ENCODE measurements around the gene AFG1L.

GRCh38 chr6:108561742-108562502 is 267.1 kb downstream of the AFG1L start:
- TF ChIP-seq BHLHE40 (IDR thresholded peaks at IDR 0.05; ENCODE audit: borderline replicate concordance) (no peak), NFRKB (IDR thresholded peaks at IDR 0.05) (no peak), LEF1 (IDR thresholded peaks at IDR 0.05; ENCODE audit: borderline replicate concordance) (no peak), ARNT (IDR thresholded peaks at IDR 0.05) (no peak), TARDBP (IDR thresholded peaks at IDR 0.05) (no peak), SUZ12 (IDR thresholded peaks at IDR 0.05) (no peak), FOXM1 (IDR thresholded peaks at IDR 0.05; ENCODE audit: borderline replicate concordance) (no peak), PKNOX1 (IDR thresholded peaks at IDR 0.05) (no peak), SP1 (IDR thresholded peaks at IDR 0.05) (no peak), ELF4 (IDR thresholded peaks at IDR 0.05) (no peak), ZNF384 (IDR thresholded peaks at IDR 0.05) (no peak), L3MBTL2 (conservative IDR thresholded peaks at IDR 0.05) (no peak), FOXK2 (IDR thresholded peaks at IDR 0.05) (no peak)

Measured in HEK293T (cell line).